WI38 (cell line): ENCODE data around the gene BICC1.

Experiments
- H3K4me3 ChIP-seq: 2 replicates; pipeline ENCODE4 v1.5.1; 2011; ENCODE audit warnings: low read depth, mild to moderate bottlenecking, control low read depth, low read length
- TF ChIP-seq, protein P1 (sequence below): IDR thresholded peaks from 2 replicates; pipeline ENCODE4 v1.5.1; 2012; ENCODE audit warnings: low read depth, mild to moderate bottlenecking, control low read depth, low read length

BICC1 gene

DNA sequence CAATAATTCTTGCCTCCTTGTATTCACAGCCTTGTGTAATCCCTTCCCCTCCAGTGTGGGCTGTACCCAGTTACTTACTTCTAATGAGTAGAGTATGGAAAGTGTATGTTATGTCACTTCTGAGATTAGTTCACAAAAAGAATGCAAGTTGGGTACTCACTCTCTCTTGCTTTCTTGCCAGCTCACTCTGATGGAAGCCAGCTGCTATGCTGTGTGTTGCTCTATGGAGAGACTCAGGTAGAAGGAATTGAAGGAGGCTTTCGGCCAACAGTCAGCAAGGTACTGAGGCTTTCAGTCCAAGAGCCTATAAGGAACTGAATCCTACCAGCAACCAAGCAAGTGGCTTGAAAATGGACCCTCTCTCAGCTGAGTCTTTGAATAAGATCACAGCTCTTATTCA, 9.7 kb upstream of the BICC1 start:
- TF ChIP-seq, protein P1, sequence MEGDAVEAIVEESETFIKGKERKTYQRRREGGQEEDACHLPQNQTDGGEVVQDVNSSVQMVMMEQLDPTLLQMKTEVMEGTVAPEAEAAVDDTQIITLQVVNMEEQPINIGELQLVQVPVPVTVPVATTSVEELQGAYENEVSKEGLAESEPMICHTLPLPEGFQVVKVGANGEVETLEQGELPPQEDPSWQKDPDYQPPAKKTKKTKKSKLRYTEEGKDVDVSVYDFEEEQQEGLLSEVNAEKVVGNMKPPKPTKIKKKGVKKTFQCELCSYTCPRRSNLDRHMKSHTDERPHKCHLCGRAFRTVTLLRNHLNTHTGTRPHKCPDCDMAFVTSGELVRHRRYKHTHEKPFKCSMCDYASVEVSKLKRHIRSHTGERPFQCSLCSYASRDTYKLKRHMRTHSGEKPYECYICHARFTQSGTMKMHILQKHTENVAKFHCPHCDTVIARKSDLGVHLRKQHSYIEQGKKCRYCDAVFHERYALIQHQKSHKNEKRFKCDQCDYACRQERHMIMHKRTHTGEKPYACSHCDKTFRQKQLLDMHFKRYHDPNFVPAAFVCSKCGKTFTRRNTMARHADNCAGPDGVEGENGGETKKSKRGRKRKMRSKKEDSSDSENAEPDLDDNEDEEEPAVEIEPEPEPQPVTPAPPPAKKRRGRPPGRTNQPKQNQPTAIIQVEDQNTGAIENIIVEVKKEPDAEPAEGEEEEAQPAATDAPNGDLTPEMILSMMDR: no peak
- H3K4me3 ChIP-seq: no peak overlapping the region

DNA sequence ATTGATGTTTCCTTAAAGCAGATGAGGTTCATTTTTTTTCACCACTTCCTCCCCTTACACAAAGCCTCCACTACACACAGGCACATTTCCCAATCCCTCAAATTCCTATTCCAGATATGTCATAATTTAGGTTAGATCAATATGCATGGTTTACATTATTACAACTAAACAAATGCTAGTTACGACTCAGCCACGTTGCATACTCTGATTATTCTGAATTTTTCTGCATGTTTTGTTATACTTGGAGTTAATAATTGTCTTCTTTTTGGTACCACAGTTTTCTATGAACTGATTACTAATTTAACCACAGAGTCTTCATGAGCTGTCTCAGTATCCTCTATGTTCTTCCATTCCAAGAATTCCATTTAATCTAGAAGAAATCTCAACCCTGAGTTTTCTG, 4.4 kb upstream of the BICC1 start:
- TF ChIP-seq, protein P1: no peak
- no peak overlapping the region for H3K4me3 ChIP-seq

DNA sequence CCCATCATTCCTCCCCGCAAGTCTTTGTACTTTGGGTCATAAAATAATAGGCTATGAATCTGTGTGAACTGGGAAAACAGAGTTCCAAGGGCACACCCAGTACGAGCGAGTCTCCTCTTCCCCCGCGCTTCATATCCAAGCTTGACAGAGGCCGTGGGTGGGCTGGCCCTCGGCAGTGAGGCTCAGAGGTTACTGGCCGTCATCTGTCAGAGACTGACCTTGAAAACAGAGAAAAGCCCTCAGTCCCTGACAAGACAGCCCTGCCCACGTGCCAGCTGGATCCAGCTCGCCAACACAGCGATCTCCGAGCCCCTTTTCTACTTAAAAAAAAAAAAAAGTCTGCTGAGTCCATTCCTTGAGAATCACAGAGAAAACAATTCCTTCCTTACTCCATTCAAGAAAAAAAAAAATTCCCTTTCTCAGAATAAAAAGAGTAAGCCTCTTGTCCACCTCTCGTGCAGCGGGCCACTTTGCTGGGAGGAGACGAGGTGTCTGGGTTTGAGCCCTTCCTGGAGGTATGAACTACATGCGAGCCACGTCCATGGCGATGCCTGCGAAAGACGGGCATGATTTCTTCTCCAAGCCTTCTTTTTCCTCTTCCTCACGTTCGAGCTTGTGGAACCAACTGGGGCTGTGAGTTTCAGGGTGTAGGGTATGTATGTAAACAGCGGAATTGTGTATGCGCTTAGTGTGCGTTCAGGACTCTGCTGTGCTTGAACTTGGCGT, 744 bp upstream of the BICC1 start:
- TF ChIP-seq, protein P1: no peak
- H3K4me3 ChIP-seq: peak overlapping the region; percentile 91

DNA sequence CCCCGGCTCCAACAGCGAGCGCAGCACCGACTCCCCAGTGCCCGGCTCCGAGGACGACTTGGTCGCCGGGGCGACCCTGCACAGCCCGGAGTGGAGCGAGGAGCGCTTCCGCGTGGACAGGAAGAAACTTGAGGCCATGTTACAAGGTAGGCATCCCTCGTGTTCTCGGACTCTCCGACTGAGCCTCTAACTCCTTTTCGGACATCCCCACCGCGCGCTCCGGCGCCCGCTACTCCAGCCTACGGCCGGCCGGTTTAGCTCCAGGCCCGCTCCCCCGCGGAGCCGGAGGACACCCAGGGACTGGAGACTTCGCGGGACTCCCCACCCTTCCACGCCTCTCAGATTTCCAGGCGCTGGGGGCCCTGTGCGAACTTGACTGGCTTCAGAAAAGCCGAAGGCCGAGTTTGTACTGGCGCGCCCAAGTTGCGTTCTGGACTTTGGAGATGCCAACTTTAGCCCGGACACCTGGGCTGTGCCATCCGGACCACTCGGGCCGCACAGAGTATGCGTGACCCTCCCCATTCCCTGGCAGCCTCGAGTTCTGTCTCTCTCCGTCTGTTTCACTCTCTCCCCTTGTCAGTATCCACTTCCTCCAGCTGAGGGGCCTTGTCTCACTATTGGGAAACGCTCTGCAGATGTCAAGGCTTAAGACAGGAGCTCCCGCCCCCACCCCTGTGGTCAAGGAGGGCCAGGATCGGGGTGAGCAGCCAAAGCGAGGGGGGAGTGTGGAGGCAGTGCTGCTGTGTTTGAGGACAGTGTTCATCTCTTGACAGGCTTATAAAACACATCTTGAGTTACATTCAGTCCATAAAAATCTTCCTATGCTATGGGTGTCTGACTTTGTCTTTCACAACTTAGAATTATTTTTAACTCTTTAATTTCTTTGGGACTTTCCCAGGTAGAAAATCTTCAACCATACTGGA, 777 bp downstream of the BICC1 start:
- peak overlapping the region; percentile 91 for H3K4me3 ChIP-seq
- TF ChIP-seq, protein P1: no peak

DNA sequence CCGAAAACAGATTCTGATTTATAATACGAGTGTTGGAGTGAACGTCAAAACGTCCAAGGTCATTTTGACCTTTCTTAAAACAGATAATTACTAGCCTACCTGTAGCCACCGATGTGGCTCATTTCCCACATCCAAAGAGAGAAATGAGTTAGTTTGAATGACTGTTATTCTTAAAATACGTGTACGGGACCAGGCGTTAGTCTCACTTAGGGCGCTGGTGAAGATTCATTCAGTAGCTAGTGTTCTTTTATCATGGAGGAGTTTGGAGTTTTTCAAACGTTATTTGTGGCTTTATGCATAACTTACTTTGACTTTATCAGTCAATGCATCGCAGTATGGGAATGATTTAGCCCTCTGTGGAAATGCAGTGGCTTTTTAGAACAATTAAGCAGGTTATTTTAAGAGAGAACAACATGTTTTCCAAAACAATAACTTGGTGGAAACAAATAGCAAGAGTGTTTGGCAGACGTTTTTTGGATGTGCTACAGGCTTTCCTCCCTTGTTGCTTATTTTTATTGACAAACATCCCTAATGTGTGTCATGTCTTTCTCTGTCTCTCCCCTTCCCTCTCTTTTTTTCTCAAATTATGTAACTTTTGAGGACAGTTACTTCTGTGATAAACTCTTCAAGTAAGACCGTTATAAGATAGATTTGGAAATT, 1.6 kb downstream of the BICC1 start:
- H3K4me3 ChIP-seq: peak overlapping the region; percentile 91
- TF ChIP-seq, protein P1: no peak

DNA sequence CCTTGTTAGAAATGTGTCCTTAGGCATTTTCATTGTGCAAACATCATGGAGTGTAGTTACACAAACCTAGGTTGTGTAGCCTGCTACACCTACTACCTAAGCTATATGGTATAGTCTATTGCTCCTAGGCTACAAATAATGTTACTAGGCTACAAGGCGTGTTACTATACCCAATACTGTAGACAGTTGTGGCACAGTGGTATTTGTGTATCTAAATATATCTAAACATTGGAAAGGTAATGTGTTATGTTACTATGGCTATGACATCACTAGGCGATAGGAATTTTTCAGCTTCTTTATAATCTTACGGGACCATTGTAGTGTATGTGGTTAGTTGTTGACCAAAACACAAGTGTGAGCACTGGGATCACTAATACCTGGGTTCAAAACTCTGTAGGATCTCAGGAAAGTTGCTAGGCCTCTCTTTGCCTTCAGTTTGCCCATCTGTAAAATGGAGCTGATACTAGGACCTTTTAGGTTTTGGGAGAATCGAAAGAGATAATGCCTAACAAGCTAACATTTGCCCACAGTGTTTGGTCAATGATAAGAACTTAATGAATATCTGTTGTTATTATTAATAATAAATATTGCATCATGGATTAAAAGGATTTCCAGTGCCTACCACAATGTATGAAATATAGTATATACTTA, 2.7 kb downstream of the BICC1 start:
- TF ChIP-seq, protein P1: no peak
- peak overlapping the region; percentile 91 for H3K4me3 ChIP-seq
